ENCODE measurements around the gene KRT9. TPM values are rescaled to one million over a fixed set of nuclear protein-coding genes. Genes with fewer than 3 reads are reported as not detected.
"Not testable (repeated sequence)": the region's sequence is repeated elsewhere in the genome, so short reads cannot be mapped to it uniquely, and the experiment has no call there.

KRT9 gene
- total RNA-seq, 2 donors from 2014 or later, result not detected

DNA sequence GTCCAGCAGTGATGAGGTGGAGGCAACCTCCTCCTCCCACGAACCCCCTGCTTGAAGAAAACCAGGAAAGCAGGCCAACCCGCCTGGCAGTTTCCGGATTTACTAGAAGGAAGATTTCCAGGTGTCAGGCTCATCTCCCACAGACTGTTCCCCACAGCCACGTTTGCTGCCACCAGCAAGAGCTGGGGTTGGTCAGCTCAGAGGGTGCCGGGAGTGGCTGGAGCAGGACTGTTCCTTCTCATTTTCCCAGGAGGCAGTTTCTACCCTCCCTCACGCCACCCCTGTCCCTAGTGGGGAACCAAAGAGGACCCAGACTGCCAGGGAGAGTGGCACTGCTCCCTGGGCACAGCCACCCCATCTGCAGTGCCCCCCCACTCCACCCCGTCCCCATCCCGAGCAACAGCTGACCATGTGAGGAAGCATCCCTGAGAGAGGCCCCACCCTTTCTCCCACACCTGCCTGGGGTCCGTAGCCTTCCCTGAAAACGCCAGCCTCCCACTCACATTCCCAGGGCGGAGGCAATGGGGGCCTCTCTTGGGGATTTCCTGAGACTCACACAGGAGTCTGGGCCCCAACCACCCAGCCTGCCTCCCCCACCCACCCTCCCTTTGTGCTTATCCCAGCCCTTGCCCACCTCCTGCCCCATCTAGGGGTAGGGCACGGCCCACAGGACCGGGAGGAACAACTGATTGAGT lies 46.6 kb upstream of the KRT9 start:
- intact Hi-C loops (cut with DNase I), result no loop called here
- TF ChIP-seq, protein P1, sequence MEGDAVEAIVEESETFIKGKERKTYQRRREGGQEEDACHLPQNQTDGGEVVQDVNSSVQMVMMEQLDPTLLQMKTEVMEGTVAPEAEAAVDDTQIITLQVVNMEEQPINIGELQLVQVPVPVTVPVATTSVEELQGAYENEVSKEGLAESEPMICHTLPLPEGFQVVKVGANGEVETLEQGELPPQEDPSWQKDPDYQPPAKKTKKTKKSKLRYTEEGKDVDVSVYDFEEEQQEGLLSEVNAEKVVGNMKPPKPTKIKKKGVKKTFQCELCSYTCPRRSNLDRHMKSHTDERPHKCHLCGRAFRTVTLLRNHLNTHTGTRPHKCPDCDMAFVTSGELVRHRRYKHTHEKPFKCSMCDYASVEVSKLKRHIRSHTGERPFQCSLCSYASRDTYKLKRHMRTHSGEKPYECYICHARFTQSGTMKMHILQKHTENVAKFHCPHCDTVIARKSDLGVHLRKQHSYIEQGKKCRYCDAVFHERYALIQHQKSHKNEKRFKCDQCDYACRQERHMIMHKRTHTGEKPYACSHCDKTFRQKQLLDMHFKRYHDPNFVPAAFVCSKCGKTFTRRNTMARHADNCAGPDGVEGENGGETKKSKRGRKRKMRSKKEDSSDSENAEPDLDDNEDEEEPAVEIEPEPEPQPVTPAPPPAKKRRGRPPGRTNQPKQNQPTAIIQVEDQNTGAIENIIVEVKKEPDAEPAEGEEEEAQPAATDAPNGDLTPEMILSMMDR (IDR thresholded peaks at IDR 0.05), result no peak
- H3K27ac ChIP-seq, result no peak overlapping the region
- no peaks in the 10 kb centered on the region for H3K9me3 ChIP-seq
- no peak for DNase-seq
- no peaks in the 10 kb centered on the region for H3K4me1 ChIP-seq
- no peaks in the 10 kb centered on the region for H3K27me3 ChIP-seq
- H3K36me3 ChIP-seq, result no peaks in the 10 kb centered on the region
- no peak overlapping the region for H3K4me3 ChIP-seq
- H3K9ac ChIP-seq (ENCODE audit: low read depth in 2 of 2, low read length in 2 of 2), result no peak overlapping the region

DNA sequence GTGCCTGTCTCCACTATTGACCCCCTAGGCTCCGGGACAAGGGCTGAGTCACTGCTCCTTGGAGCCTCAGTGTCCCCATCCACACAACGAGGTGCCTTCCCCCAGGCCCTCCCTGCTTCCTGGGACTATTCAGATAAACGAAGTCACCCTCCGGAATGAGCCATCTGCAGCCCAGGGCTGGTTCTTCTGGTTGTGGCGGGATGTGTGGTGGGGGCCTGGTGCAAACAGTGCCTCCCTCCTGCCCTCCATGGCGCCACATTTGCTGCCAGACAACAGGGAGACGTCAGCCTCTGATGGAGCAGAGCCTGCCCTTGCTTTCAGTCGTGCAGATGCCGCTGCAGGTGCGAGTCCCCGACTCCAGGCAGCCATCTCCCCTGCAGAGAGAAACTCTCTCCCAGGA lies 45.8 kb upstream of the KRT9 start:
- no peaks in the 10 kb centered on the region for H3K27me3 ChIP-seq
- no peaks in the 10 kb centered on the region for H3K4me1 ChIP-seq
- TF ChIP-seq, protein P1 (IDR thresholded peaks at IDR 0.05), result no peak
- H3K4me3 ChIP-seq, result no peak overlapping the region
- H3K9ac ChIP-seq (ENCODE audit: low read depth in 2 of 2, low read length in 2 of 2), result no peak overlapping the region
- no peaks in the 10 kb centered on the region for H3K9me3 ChIP-seq
- no peaks in the 10 kb centered on the region for H3K36me3 ChIP-seq
- no peak overlapping the region for H3K27ac ChIP-seq
- no peak for DNase-seq
- intact Hi-C loops (cut with DNase I), result no loop called here

DNA sequence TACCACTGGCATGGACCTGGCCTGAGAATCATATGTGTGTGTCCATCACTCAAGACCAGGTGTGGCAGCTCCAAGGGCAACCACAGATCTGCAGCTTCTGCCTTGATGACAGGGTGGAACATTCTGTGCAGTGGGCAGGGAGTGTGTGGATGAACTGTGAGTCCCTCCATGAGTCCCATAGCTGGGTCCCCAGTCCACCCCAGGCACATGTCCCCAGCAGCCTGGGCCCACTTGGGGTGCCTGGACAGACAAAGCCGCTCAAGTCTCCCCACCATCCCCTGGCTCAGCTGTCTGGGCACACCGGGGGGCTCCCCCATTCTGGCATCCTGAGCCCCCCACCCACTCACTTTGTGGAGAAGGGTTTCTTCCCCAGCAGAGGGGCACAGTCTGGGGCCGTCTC lies 45.3 kb upstream of the KRT9 start:
- no peak overlapping the region for H3K9ac ChIP-seq (ENCODE audit: low read depth in 2 of 2, low read length in 2 of 2)
- no peak for DNase-seq

DNA sequence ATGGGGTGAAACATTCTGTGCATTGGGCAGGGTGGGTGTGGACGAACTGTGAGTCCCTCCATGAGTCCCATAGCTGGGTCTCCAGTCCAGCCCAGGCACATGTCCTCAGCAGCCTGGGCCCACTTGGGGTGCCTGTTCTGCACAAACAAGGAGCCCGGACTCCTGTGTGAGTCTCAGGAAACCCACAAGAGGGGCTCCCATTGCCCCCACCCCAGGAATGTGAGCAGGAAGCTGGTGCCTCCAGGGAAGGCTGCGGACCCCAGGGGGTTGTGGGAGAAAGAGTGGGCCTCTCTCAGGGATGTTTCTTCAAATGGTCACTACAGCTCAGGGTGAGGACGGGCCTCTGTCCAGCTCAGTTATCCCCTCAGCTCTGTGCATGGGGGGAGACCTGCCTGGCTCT lies 44.6 kb upstream of the KRT9 start:
- H3K27me3 ChIP-seq; DNase-seq; H3K27ac ChIP-seq; H3K4me3 ChIP-seq; H3K9me3 ChIP-seq; H3K4me1 ChIP-seq; H3K9ac ChIP-seq (ENCODE audit: low read depth in 2 of 2, low read length in 2 of 2); intact Hi-C loops (cut with DNase I); H3K36me3 ChIP-seq: not testable (repeated sequence)

More for the DNA sequence above, 45.3 kb upstream of the KRT9 start:
- H3K27ac ChIP-seq, result no peak overlapping the region
- H3K27me3 ChIP-seq, result no peaks in the 10 kb centered on the region
- H3K36me3 ChIP-seq, result no peaks in the 10 kb centered on the region
- no peaks in the 10 kb centered on the region for H3K9me3 ChIP-seq
- intact Hi-C loops (cut with DNase I), result no loop called here
- no peaks in the 10 kb centered on the region for H3K4me1 ChIP-seq
- TF ChIP-seq, protein P1 (IDR thresholded peaks at IDR 0.05), result no peak
- no peak overlapping the region for H3K4me3 ChIP-seq

DNA sequence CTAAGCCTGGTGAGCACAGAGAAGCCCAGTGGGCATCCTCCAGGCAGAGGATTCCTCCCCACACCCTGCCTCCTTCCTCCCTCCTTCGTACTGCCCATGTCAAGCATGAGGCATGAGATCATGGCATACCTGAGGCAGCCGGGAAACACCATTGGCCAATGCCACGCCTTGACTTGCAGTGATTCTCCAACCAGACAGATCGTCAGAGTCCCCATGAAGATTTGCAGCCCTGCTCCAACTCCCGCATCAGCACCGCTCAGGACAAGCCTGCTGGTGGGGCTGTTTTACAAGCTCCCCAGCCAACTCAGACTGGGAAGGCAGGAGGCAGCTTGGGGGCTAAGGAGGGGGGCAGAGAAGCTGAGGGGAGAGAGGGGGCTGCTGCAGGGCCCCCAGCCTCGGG lies 43.6 kb upstream of the KRT9 start:
- H3K4me1 ChIP-seq, result no peaks in the 10 kb centered on the region
- H3K9me3 ChIP-seq, result no peaks in the 10 kb centered on the region
- H3K27ac ChIP-seq, result no peak overlapping the region
- no peak overlapping the region for H3K4me3 ChIP-seq
- intact Hi-C loops (cut with DNase I), result no loop called here
- no peak overlapping the region for H3K9ac ChIP-seq (ENCODE audit: low read depth in 2 of 2, low read length in 2 of 2)
- TF ChIP-seq, protein P1 (IDR thresholded peaks at IDR 0.05), result no peak
- H3K36me3 ChIP-seq, result no peaks in the 10 kb centered on the region
- no peaks in the 10 kb centered on the region for H3K27me3 ChIP-seq
- DNase-seq, result no peak

DNA sequence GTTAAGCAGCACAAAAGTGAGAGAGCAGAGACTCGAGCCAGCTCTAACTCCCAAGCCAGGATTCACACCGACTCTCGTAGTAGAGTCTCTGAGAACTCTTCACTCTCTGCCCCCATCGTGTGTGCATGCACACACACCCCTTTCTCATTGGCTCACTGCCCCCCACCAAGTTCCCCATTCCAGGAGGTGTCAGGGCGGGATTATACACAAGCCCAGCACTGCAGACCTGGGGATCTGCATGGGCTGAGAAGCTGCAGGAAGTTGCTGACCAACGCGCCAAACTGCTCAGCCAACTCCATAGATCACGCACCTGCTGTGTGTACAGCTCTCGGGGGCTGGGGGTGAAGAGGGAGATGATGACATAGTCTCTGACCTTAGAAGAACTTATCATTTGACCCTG lies 42.9 kb upstream of the KRT9 start:
- H3K27me3 ChIP-seq; H3K4me1 ChIP-seq; H3K27ac ChIP-seq; H3K9ac ChIP-seq (ENCODE audit: low read depth in 2 of 2, low read length in 2 of 2); H3K9me3 ChIP-seq; intact Hi-C loops (cut with DNase I); H3K4me3 ChIP-seq; DNase-seq; H3K36me3 ChIP-seq: not testable (repeated sequence)
